ENCODE results near the gene SLC16A13. TPM values are rescaled to one million over a fixed set of nuclear protein-coding genes. Genes with fewer than 3 reads are reported as not detected.

SLC16A13 gene
- polyA plus RNA-seq, 1 experiment = 2.8 TPM

- no peak for DNase-seq (ENCODE audit: low read depth)
- TF ChIP-seq, protein P1, sequence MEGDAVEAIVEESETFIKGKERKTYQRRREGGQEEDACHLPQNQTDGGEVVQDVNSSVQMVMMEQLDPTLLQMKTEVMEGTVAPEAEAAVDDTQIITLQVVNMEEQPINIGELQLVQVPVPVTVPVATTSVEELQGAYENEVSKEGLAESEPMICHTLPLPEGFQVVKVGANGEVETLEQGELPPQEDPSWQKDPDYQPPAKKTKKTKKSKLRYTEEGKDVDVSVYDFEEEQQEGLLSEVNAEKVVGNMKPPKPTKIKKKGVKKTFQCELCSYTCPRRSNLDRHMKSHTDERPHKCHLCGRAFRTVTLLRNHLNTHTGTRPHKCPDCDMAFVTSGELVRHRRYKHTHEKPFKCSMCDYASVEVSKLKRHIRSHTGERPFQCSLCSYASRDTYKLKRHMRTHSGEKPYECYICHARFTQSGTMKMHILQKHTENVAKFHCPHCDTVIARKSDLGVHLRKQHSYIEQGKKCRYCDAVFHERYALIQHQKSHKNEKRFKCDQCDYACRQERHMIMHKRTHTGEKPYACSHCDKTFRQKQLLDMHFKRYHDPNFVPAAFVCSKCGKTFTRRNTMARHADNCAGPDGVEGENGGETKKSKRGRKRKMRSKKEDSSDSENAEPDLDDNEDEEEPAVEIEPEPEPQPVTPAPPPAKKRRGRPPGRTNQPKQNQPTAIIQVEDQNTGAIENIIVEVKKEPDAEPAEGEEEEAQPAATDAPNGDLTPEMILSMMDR (IDR thresholded peaks at IDR 0.05; ENCODE audit: insufficient read depth, low read depth, low read length) = no peak
- Histone ChIP-seq H3K4me3 (ENCODE audit: low read depth, low read length) (no peak overlapping the region), H3K36me3 (ENCODE audit: control insufficient read depth, insufficient read depth, low read length) (peaks cover 6% of the 10 kb centered on the region), H3K27me3 (ENCODE audit: control insufficient read depth, insufficient read depth, low read length) (no peaks in the 10 kb centered on the region)
- CTCF ChIA-PET = interaction anchor here (1.4 to 2.3 kb wide), 2 partner anchors 104 to 106 kb away, joined by 4 to 8 read pairs; no protein-coding TSS in a partner anchor
- POLR2A ChIA-PET = interaction anchor here (0.6 kb wide), 2 partner anchors 18 to 264 kb away, joined by 5 read pairs; partner anchors contain the start of gene SLC16A13
Measured at GRCh38 chr17:7016886-7017826, 18.7 kb upstream of the SLC16A13 start.

DNA sequence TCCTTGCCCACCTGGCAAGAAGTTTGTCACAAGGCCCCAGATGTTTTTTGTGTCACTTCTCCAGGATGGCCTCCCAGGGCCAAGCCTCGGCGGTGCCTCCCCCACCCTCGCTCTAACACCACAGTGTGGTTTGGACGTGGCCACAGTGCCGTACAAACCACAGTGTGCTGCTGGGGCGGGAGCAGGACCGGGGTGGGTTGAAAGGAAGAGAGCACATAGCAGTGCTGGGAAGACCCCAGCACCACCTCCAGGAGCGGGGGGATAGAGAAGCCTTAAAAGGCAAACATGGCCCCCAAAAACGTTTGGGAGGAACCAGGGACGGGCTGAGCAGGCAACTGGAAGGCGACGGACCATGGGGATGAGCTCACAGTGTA lies 18.0 kb upstream of the SLC16A13 start:
- Histone ChIP-seq H3K4me3 (ENCODE audit: low read depth, low read length) (no peak overlapping the region), H3K27me3 (ENCODE audit: control insufficient read depth, insufficient read depth, low read length) (no peaks in the 10 kb centered on the region), H3K36me3 (ENCODE audit: control insufficient read depth, insufficient read depth, low read length) (peaks cover 6% of the 10 kb centered on the region)
- TF ChIP-seq, protein P1 (IDR thresholded peaks at IDR 0.05; ENCODE audit: insufficient read depth, low read depth, low read length) = no peak
- ChIA-PET POLR2A (interaction anchor here (0.6 kb wide), 2 partner anchors 18 to 263 kb away, joined by 5 read pairs; partner anchors contain the start of gene SLC16A13), CTCF (interaction anchor here (0.6 to 1.4 kb wide), 2 partner anchors 104 to 105 kb away, joined by 3 to 4 read pairs; no protein-coding TSS in a partner anchor)
- no peak for DNase-seq (ENCODE audit: low read depth)

GRCh38 chr17:7018331-7018964 lies 17.4 kb upstream of the SLC16A13 start:
- Histone ChIP-seq H3K27me3 (ENCODE audit: control insufficient read depth, insufficient read depth, low read length) (no peaks in the 10 kb centered on the region), H3K4me3 (ENCODE audit: low read depth, low read length) (no peak overlapping the region), H3K36me3 (ENCODE audit: control insufficient read depth, insufficient read depth, low read length) (peaks cover 6% of the 10 kb centered on the region)
- TF ChIP-seq, protein P1 (IDR thresholded peaks at IDR 0.05; ENCODE audit: insufficient read depth, low read depth, low read length) = no peak
- DNase-seq (ENCODE audit: low read depth) = no peak
- POLR2A ChIA-PET = no interaction called here
- CTCF ChIA-PET = interaction anchor here (0.6 kb wide), 2 partner anchors 104 to 159 kb away, joined by 3 read pairs; no protein-coding TSS in a partner anchor

- DNase-seq (ENCODE audit: low read depth) = no peak
- Histone ChIP-seq H3K36me3 (ENCODE audit: control insufficient read depth, insufficient read depth, low read length) (peaks cover 4% of the 10 kb centered on the region), H3K27me3 (ENCODE audit: control insufficient read depth, insufficient read depth, low read length) (no peaks in the 10 kb centered on the region), H3K4me3 (ENCODE audit: low read depth, low read length) (no peak overlapping the region)
- POLR2A ChIA-PET = no interaction called here
- TF ChIP-seq, protein P1 (IDR thresholded peaks at IDR 0.05; ENCODE audit: insufficient read depth, low read depth, low read length) = no peak
- CTCF ChIA-PET = interaction anchor here (0.6 to 3.7 kb wide), 3 partner anchors 105 to 353 kb away, joined by 4 to 25 read pairs (median 5); no protein-coding TSS in a partner anchor
Measured at GRCh38 chr17:7019367-7019766, 16.4 kb upstream of the SLC16A13 start.
